ENCODE data around the gene AIG1.
A peak's percentile ranks its signal among the peaks of the same experiment; 100 is the strongest.
"Not testable (repeated sequence)": the region's sequence is repeated elsewhere in the genome, so short reads cannot be mapped to it uniquely, and the experiment has no call there.

Gene AIG1

DNA sequence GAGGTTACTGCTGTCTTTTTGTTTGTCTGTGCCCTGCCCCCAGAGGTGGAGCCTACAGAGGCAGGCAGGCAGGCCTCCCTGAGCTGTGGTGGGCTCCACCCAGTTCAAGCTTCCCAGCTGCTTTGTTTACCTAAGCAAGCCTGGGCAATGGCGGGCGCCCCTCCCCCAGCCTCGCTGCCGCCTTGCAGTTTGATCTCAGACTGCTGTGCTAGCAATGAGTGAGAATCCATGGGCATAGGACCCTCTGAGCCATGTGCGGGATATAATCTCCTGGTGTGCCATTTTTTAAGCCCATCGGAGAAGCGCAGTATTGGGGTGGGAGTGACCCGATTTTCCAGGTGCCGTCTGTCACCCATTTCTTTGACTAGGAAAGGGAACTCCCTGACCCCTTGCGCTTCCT, 247.1 kb downstream of the AIG1 start:
- DNase-seq (ENCODE audit: low read depth in 1 of 2, low spot score in 1 of 2) = not testable (repeated sequence)

DNA sequence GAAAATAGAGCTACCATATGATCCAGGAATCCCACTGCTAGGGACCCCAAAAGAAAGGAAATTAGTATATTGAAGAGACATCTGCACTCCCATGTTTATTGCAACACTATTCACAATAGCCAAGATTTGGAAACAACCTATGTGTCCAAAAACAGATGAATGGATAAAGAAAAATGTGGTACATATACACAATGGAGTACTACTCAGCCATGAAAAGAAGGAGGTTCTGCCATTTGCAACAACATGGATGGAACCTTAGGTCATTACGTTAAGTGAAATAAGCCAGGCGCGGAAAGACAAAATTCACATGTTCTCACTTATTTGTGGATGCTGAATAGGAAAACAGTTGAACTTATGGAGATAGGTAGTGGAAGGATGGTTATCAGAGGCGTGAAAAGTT, 252.5 kb downstream of the AIG1 start:
- DNase-seq (ENCODE audit: low read depth in 1 of 2, low spot score in 1 of 2) = no peak

DNA sequence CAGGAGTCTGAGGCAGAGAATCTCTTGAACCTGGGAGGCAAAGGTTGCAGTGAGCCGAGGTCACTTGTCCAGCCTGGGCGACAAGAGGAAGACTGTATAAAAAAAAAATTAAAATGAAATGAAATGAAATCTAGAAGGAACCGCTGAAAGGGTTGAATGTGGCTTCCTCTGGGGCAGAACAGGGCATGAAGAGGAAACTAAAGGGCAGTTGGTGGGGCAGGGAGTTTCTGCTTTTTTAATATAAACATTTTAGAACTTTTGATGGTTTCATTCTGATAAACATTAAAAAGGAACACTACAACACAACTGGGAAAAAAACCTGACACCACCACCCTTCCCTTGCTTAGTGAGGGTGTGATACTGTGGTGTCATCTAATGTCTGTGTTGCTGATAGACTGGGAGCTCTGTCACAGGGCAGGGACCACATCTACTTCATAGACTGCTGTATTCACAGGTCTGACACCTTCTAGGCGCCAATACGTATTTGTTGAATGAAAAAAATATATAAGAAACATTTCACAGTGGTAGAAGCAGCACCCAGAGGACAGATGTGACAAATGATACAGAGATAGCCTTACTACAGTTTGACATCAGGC, 260.9 kb downstream of the AIG1 start:
- DNase-seq (ENCODE audit: low read depth in 1 of 2, low spot score in 1 of 2) = no peak

DNA sequence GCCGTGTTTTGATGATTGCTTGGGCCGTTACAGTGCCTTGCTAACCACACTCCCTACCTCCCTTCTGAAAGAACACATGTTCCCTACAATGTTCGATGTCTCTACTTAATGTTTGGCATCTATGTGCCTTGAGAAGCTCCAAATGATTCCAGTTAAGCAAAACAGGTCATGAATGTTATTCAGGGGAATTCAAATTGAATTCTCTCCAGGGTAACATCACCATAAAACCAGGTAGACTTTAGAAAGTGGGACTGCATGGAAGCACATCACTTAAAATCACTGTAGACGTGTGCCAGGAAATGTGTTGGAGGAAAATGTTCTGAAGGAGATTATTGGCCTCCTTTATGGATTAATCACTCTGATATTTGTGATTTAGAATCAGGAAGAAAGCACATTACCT, 261.7 kb downstream of the AIG1 start:
- no peak for DNase-seq (ENCODE audit: low read depth in 1 of 2, low spot score in 1 of 2)

DNA sequence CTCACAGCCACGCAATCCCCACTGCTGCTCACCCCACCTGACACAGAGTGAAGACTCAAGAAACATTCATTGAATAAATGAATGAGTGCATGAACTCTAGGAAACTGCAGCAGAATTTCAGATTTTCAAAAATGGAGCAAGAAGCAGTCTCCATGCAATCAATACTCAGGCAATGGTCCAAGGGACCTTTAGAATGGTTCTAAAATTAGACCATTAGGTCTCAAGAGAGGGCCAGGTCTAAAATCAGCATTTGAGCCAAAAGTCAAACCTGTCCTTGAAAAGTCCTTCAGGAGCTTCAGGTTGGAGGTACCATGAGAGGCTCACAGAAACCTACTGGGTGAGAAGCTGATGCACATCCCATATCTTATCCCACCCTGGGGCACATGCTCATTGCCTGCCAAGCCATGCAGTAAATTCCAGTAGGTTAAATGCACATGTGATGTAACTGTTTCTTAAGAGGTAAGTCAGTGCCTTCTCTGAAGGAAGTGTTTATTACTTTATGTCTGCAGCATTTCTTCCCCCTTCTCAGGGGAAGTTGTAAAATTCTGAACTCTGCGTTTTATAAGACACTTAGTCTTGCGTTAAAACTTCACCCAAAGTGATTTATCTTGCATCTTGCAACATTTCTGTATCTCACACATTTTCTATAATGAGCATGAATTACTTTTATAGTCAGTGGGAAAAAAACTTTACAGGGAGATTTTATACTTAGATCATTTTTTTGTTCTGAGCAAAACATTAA, 263.2 kb downstream of the AIG1 start:
- no peak for DNase-seq (ENCODE audit: low read depth in 1 of 2, low spot score in 1 of 2)

DNA sequence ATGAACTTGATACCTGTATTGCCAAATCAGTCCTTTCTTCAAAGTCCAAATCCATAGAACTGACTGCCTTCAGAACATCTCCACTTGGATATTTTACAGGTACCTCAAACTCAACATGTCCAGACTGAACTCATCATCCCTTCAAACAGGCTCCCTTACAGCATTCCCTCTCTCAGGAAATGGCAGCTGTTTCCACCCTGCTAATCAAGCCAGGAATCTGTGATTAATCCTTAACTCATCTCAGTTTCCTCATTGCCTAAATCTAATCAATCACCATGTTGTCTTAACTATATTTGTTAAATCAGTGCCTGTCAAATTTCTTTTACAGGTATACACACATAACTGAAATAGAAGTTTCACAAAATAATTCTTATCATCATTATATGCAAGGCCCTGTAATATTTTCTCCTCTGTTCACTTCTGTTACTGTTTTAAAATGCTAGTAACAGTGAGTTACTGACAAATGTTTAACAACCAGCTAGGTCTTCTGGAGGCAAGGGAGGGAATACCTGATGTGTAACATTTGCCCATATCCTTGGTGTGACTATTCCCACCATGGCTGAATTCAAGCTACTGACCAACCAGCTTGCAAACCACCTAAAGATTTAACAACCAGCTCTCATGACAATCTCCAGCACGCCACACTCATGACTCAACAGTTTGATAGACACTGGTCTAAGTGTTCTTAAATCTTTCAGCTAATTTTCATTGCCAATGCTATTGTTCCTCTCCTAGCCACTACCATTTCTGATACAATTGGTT, 264.9 kb downstream of the AIG1 start:
- no peak for DNase-seq (ENCODE audit: low read depth in 1 of 2, low spot score in 1 of 2)

DNA sequence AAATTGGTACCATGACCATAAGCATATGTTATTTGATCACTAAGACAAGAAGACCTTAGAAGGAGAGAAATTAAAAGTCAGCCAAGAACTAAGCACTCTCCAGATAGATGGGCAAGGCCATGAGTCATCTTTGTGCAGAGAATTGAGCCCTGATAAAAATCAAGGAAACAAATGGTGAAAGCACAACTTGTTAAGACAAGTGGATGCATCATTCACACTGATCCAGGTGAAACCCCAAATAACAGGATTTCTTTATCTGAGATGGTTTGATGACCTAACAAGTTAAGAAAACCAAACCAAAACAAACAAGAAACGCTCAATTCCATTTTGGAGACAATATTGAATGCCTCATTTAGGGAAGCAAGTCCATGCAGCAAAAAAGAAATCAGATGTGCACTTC, 268.2 kb downstream of the AIG1 start:
- DNase-seq (ENCODE audit: low read depth in 1 of 2, low spot score in 1 of 2) = no peak

DNA sequence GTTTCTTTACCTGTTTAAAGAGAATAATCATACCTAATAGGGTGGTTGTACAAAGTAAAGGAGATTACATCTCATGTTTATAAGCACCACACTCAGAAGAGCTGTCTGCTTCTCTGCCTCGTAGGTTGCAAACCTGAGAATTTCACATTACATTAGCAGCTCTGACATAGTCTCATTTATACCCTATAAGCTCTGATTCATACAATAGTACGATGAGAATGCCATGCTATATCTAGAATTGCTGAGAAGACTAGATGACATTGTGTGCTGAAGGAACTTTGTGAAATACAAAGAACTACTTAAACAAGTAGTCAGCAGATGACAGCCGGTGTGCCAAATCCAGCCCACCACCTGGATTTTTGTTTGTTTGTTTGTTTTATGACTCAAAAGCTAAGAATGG, 268.6 kb downstream of the AIG1 start:
- no peak for DNase-seq (ENCODE audit: low read depth in 1 of 2, low spot score in 1 of 2)

DNA sequence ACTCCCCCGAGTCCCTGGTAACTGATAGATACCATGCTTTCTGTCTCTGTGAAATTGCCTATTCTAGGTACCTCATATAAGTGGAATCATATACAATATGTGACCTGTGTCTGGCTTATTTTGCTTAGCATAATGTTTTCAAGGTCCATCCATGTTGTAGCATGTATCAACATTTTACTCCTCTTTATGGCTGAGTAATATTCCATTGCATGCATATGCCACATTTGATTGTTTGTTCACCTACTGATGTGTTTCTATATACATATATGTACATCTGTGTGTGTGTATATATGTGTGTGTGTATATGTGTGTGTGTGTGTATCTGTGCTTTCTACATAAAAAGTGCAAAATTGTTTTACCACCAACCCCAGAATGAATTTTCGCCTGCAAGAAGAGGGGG, 270.7 kb downstream of the AIG1 start:
- no peak for DNase-seq (ENCODE audit: low read depth in 1 of 2, low spot score in 1 of 2)

DNA sequence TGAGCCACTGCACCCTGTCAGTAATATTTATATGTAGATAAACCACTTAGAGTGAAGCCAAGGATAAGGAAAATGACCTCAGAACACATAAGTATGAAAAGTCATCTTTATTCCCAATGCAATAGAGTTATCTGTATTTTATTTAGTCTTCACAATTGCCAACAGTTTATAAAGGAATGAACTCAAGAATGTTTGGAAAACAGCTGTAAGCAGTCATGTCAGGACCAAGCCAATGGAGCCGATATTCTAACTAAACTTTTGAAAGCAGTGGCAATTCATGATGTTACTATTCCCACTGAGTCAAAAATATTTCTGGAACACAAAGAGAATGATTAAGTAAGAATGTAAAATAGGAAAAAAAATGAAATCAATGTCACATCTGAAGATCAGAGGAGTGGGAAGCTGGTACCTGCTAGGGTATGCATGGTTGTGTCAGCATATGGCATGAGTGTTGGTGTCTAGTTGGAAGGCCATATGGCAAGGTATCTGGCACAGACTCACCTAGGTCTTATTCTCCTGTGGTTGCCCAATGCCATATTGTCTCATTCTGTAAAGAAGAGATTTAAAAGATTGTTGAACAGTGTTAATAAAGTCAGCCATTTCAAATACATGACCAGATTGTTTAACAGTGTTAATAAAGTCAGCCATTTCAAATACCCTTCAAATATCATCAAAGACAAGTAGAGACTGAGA, 271.6 kb downstream of the AIG1 start:
- no peak for DNase-seq (ENCODE audit: low read depth in 1 of 2, low spot score in 1 of 2)

DNA sequence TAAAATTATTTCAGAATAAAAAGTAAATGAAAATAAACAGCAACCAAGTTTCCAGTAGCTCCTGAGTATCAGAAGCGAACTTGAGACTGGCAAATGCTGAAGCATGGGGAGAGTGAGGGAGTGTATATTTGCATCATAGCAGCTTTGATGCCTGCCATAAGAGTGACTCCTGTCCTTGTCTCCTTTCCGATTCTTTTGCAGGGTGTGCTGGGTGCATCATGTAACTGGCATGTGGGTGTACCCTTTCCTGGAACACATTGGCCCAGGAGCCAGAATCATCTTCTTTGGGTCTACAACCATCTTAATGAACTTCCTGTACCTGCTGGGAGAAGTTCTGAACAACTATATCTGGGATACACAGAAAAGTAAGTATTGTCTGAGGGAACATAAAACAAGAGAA, 272.4 kb downstream of the AIG1 start:
- DNase-seq (ENCODE audit: low read depth in 1 of 2, low spot score in 1 of 2) = no peak

DNA sequence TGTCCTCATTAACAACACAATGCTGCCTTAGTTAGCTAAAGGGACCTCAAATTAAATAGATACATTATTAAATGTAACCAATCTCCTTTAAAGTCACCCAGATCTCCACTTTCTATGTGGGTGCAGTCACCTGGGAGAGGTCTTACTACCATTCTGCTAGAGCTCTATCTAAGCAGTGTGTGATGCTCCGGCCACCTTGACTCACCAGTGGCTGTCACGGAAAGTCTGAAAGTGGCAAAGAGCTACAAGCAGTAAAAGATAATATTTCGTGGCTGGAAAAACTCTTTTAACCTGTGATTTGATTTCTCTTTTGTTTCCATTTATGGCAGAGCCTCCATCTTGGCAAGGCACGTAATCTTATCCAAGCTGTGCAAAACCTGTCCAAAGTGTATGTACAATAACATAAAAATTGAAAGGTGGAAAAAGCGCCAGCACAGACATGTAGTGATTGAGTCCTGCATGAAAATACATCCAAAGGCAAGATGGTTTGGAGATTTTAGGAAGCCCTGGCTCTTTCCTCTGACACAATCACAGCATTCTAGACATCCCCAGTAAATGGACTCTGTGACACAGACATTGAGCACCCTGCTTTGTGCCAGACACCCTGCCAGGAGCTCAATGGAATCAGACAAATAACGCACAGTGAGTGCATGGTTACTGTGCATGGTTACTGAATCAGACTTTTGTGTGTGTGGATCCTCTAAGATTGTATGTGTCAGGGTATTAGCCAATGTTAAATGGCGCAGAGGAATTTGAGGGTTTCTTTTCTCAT, 273.2 kb downstream of the AIG1 start:
- DNase-seq (ENCODE audit: low read depth in 1 of 2, low spot score in 1 of 2) = no peak

DNA sequence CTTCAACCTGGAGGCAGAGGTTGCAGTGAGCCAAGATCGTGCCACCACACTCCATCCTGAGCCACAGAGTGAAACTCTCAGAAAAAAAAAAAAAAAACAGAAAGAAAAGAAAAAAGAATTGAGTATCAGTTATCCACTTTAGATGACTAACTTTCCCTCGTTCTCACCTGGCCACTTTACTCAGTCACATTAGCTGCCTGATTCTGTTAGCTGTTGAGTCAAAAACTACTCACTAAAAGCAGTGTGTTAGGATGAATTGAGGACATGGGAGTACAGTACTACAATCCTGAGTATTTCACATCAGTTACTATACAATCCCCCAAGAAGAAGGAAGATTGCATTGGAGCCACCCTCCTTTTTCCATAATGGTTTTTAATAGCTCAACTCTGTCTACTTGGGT, 275.2 kb downstream of the AIG1 start:
- DNase-seq (ENCODE audit: low read depth in 1 of 2, low spot score in 1 of 2) = no peak

DNA sequence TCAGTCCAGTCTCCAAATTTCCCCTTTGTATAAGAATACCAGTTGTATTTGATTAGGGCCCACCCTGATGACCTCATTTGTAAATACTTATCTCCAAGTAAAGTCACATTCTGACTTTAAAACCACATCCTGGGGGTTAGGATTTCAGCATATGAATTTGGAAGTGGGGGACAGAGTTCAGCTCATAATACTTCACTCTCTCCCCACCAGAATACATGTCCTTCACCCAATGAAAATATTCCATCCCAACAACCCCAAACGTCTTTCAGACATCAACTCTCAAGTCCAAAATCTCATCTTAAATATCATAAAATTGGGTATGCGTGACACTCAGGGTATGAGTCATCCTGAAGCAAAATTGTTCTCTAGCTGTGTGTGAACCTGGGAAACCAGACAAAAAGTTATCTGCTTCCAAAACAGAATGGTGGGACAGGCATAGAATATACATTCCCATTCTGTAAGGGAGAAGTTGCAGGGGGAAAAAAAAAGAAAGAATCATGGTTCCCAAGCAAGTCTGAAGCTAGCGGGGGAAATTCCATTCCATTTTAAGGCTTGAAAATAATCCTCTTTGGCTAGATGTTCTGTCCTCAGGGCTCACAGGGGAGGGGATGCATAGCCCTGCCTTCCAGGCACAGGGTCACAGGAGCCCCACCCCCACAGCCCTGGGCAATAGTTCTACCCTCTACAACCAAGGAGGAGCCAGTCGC, 275.9 kb downstream of the AIG1 start:
- no peak for DNase-seq (ENCODE audit: low read depth in 1 of 2, low spot score in 1 of 2)

DNA sequence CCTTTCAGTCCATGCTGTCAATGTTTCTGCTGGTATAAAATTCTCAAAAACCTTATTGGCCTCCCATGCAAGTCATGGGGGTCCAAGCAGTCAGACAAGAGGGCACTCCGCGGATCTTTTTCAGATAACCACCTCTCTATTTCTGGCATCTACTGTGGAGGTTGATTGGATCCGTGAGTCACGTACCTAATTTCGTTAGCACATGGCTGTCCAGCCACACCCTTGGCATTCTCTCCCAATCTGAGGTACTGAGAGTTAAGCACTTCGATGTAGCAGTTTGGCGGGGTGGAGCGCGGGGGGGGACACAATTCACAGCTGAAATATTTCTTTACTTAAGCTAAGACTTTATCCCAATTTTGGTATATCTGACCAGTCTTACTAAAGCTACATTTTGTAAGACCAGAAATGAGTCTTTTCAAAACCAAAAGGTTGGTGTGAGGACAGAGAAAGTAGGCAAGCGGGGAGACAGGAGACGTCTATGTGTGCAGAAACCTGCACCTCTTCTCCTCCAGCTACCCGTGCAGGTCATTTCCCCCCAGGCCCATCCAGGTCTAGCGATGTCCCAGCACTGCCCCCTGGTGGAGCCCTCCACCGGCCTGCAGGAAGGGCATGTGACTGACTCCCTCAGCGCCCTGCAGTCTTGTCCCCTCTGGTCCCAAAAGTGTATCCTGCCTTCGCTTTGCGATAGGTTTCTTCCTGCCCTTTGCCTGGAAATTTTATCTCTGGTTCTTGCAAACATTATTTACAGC, 276.7 kb downstream of the AIG1 start:
- DNase-seq (ENCODE audit: low read depth in 1 of 2, low spot score in 1 of 2) = peak in 1 of 2 donors; percentile 53

DNA sequence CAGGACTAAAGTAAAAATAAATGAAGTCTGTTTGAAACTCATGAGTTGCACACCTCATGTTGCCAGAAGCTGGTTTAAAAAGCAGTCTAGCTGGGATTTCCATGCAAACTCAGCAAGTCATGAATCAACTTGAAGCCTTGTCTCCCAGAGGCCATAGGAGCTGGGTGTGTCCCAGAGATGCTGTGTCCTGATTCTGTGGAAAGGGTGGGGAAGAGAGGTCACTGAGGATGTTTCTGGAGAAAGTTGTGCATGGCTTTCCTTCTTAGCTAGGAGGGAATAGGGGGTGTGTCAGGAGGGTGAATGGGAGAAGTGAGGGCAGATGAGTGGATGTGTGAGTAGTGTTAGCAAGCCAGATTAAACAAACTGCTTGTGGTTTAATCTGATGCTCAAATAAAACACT, 278.5 kb downstream of the AIG1 start:
- DNase-seq (ENCODE audit: low read depth in 1 of 2, low spot score in 1 of 2) = no peak

DNA sequence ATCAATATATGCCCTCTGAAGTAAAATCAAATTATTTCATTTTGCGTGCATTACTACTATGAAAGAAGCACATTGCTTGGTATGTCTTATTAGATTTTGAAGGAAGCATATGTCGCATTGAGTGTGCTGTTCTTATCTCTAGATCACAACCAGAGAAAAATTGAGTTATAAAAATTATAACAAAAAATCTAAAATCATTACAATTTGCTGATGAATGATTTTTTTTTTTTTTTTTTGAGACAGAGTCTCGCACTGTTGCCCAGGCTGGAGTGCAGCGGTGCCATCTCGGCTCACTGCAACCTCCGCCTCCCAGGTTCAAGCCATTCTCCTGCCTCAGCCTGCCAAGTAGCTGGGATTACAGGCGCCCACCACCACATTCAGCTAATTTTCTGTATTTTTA, 284.8 kb downstream of the AIG1 start:
- not testable (repeated sequence) for DNase-seq (ENCODE audit: low read depth in 1 of 2, low spot score in 1 of 2)

DNA sequence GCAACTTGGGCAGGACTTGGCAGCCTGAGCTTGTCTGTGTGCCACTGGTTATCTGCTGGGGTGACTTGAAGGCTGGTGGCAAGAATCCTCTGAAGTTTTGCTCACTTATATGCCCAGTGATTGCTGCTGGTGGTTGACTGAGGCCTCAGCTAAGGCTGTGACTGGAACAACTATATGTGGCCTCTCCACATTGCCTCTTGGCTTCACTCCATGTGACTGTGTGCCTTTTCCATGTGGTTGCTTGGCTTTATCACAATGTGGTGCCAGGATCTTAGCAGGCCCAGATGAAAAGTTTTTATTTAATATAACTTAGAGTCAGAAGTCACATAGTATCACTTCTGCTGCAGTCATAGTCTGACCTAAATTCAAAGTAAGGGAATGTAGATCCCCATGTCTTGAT, 285.3 kb downstream of the AIG1 start:
- no peak for DNase-seq (ENCODE audit: low read depth in 1 of 2, low spot score in 1 of 2)

DNA sequence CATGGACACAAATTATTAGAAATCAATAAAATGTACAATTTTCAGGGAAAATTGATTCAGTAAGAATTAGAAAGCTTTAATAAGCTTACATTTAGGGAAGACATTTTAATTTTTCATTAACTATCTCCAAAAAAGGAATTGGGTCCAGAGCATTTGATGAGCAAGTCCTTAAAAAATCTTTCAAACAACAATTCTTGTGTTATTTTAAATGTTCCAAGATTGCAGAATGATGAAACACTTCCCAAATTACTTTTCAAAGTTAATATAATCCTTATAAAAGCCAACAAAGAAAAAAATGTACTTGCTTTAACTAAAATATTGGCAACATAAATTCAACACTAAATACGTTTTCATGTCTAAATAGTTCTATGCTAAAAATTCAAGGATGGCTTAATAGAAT, 287.8 kb downstream of the AIG1 start:
- DNase-seq (ENCODE audit: low read depth in 1 of 2, low spot score in 1 of 2) = no peak

DNA sequence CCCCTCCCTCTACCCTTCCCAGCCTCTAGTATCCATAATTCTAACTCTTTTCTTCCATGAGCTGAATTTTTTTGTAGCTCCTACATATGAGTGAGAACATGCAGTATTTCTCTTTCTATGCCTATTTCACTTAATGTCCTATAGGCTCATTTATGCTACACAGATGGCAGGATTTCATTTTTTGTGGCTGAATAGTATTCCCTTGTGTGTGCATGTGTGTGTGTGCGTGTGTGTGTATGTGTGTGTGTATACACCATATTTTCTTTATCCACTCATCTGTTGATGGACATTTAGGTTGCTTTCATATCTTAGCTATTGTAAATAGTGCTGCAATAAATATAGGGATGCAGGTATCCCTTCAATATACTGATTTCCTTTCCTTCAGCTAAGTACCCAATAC, 288.8 kb downstream of the AIG1 start:
- DNase-seq (ENCODE audit: low read depth in 1 of 2, low spot score in 1 of 2) = no peak

Measured in stimulated activated CD4-positive, alpha-beta T cell treated with anti-CD3 and anti-CD28 coated beads, Interleukin-15, amount 100 ng/mL, for 1 hour (primary cell).